A204.1 (cell line): ENCODE results near the gene ZNF410.
A peak's percentile ranks its signal among the peaks of the same experiment; 100 is the strongest.
"Not testable (repeated sequence)": the region's sequence is repeated elsewhere in the genome, so short reads cannot be mapped to it uniquely, and the experiment has no call there.

Source experiments
- FAIRE-seq: peaks from 2 replicates; lab custom pipeline; 2012; peaks lifted over from hg19 to GRCh38; lab: Jason Lieb, UNC

Gene ZNF410

GRCh38 chr14:73887694-73888459, 1.2 kb downstream of the ZNF410 start:
- FAIRE-seq: no peak

- FAIRE-seq: no peak
These were observed 1.7 kb downstream of the ZNF410 start for GRCh38 chr14:73888460-73888725.

- no peak for FAIRE-seq
These were observed 2.3 kb downstream of the ZNF410 start for GRCh38 chr14:73888971-73889370.

- FAIRE-seq: no peak
These were observed 2.7 kb downstream of the ZNF410 start for GRCh38 chr14:73889376-73889775.

- FAIRE-seq: not testable (repeated sequence)
These were observed 7.6 kb downstream of the ZNF410 start for GRCh38 chr14:73894180-73894687.

- FAIRE-seq: no peak
These were observed 9.3 kb downstream of the ZNF410 start for GRCh38 chr14:73895939-73896338.

- no peak for FAIRE-seq
These were observed 9.9 kb downstream of the ZNF410 start for GRCh38 chr14:73896521-73896920.

GRCh38 chr14:73903028-73903427, 16.4 kb downstream of the ZNF410 start:
- no peak for FAIRE-seq

- FAIRE-seq: no peak
These were observed 23.0 kb downstream of the ZNF410 start for GRCh38 chr14:73909681-73910080.

GRCh38 chr14:73913256-73913655, 26.6 kb downstream of the ZNF410 start:
- FAIRE-seq: no peak

GRCh38 chr14:73916324-73916723, 29.7 kb downstream of the ZNF410 start:
- FAIRE-seq: no peak

- FAIRE-seq: not testable (repeated sequence)
These were observed 32.8 kb downstream of the ZNF410 start for GRCh38 chr14:73919457-73919856.

- FAIRE-seq: no peak
These were observed 37.7 kb downstream of the ZNF410 start for GRCh38 chr14:73924337-73924736.

GRCh38 chr14:73935666-73936065, 49.0 kb downstream of the ZNF410 start:
- FAIRE-seq: peak; percentile 34

GRCh38 chr14:73936548-73936947, 49.9 kb downstream of the ZNF410 start:
- FAIRE-seq: no peak

GRCh38 chr14:73937012-73937411, 50.4 kb downstream of the ZNF410 start:
- no peak for FAIRE-seq

- no peak for FAIRE-seq
These were observed 55.5 kb downstream of the ZNF410 start for GRCh38 chr14:73942180-73942579.

- no peak for FAIRE-seq
These were observed 56.4 kb downstream of the ZNF410 start for GRCh38 chr14:73943083-73943482.

- FAIRE-seq: no peak
These were observed 57.9 kb downstream of the ZNF410 start for GRCh38 chr14:73944432-73945158.

GRCh38 chr14:73945159-73945670, 58.6 kb downstream of the ZNF410 start:
- FAIRE-seq: no peak

GRCh38 chr14:73949752-73950734, 63.4 kb downstream of the ZNF410 start, which contains the start of the genes COQ6 and FAM161B:
Gene COQ6, plus strand, starts transcription at chr14:73950302. Its CDS starts 31 bp downstream, at chr14:73950333.
Gene FAM161B, minus strand, starts transcription at chr14:73950094. Its CDS starts 68 bp downstream, at chr14:73950026.
- FAIRE-seq: peak; percentile 96

GRCh38 chr14:73953731-73954130, 67.1 kb downstream of the ZNF410 start:
- FAIRE-seq: no peak
